ENCODE data around the gene LGALS7B. TPM values are rescaled to one million over a fixed set of nuclear protein-coding genes. Genes with fewer than 3 reads are reported as not detected.
"Not testable (repeated sequence)": the region's sequence is repeated elsewhere in the genome, so short reads cannot be mapped to it uniquely, and the experiment has no call there.

Gene LGALS7B
- total RNA-seq, 1 donor from 2014 or later, result not detected

DNA sequence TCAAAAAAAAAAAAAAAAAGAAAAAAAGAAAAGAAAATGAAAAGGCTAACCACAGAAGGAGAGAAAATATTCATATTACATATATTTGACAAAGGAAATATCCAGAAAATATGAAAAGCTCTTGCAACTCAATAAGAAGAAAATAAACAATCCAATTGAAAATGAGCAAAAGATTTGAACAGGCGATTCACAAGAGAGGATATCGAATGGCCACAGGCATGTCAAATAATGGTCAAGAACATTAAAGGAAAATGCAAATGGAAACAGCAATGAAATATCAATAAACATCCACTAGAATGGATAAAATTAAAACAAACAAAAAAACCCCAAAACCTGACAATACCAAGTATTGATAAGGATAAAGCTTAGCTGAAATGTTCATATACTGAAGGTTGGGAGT, 23.8 kb upstream of the LGALS7B start:
- DNase-seq (ENCODE audit: low read depth, low spot score), result no peak
- TF ChIP-seq, protein P1, sequence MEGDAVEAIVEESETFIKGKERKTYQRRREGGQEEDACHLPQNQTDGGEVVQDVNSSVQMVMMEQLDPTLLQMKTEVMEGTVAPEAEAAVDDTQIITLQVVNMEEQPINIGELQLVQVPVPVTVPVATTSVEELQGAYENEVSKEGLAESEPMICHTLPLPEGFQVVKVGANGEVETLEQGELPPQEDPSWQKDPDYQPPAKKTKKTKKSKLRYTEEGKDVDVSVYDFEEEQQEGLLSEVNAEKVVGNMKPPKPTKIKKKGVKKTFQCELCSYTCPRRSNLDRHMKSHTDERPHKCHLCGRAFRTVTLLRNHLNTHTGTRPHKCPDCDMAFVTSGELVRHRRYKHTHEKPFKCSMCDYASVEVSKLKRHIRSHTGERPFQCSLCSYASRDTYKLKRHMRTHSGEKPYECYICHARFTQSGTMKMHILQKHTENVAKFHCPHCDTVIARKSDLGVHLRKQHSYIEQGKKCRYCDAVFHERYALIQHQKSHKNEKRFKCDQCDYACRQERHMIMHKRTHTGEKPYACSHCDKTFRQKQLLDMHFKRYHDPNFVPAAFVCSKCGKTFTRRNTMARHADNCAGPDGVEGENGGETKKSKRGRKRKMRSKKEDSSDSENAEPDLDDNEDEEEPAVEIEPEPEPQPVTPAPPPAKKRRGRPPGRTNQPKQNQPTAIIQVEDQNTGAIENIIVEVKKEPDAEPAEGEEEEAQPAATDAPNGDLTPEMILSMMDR (conservative IDR thresholded peaks at IDR 0.05), result no peak
- no peaks in the 10 kb centered on the region for H3K27me3 Mint-ChIP-seq (ENCODE audit: low read depth)
- peaks cover 4% of the 10 kb centered on the region for H3K4me1 Mint-ChIP-seq
- no peaks in the 10 kb centered on the region for H3K36me3 Mint-ChIP-seq (ENCODE audit: low read depth)
- no peak overlapping the region for H3K27ac Mint-ChIP-seq (ENCODE audit: unreplicated experiment)
- no peaks in the 10 kb centered on the region for H3K9me3 Mint-ChIP-seq
- no peak overlapping the region for H3K4me3 Mint-ChIP-seq

DNA sequence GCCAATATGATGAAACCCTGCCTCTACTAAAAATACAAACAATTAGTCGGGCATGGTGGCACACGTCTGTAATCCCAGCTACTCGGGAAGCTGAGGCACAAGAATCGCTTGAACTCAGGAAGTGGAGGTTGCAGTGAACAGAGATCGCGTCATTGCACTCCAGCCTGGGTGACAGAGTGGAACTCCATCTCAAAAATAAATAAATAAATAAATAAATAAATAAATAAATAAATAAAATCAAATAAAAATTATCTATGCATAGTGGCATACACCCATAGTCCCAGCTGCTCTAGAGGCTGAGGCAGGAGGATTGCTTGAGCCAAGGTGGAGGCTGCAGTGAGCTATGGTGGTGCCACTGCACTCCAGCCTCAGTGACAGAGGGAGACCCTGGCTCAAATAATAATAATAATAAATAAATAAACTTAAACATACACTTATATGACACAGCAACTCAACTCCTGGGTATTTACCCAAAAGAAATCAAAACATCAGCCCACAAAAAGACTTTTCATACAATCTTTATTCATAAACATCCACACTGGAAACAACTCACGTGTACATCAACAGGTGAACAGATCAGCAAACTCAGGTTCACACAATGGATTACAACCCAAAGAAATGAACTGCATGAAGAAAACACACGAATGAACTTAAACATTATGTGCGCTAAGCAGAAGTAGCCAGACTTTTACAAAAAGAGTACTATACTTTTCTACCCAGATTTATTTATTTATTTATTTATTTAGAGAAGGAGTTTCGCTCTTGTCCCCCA, 22.5 kb upstream of the LGALS7B start:
- DNase-seq (ENCODE audit: low read depth, low spot score), result no peak
- H3K27ac Mint-ChIP-seq (ENCODE audit: unreplicated experiment), result no peak overlapping the region
- TF ChIP-seq, protein P1 (conservative IDR thresholded peaks at IDR 0.05), result no peak
- no peaks in the 10 kb centered on the region for H3K27me3 Mint-ChIP-seq (ENCODE audit: low read depth)
- no peak overlapping the region for H3K4me3 Mint-ChIP-seq
- H3K9me3 Mint-ChIP-seq, result no peaks in the 10 kb centered on the region
- H3K4me1 Mint-ChIP-seq, result peaks cover 4% of the 10 kb centered on the region
- no peaks in the 10 kb centered on the region for H3K36me3 Mint-ChIP-seq (ENCODE audit: low read depth)

DNA sequence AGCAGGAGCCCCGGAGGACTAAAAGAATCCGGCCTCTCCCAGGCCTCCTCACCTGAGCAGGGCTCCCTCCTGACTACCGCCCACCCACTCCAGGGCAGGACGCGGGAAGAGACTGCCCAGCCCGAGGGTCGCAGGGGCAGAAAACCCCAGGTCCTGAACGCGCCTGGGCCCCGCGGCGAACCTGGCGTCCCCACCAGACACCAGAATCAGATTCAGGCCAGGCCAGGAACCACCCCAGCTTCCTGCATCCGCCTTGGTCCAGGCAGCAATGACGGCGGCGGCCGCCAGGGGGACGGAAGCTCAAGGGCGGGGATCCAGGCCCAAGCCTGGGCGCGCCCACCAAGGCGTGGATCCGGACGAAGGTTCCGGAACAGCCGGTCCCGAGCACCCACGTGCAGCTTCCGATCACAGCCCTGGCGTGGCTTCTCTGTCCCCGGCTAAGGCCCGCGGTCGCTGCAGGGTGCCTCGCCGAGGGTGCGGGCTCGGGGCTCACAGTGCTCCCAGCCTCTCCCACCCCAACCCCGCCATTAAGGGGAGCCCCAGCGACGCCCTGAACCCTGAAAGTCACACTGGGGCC, 19.3 kb upstream of the LGALS7B start:
- Mint-ChIP-seq H3K4me1 (peaks cover 4% of the 10 kb centered on the region), H3K27ac (ENCODE audit: unreplicated experiment) (no peak overlapping the region), H3K4me3 (no peak overlapping the region), H3K9me3 (no peaks in the 10 kb centered on the region), H3K27me3 (ENCODE audit: low read depth) (no peaks in the 10 kb centered on the region), H3K36me3 (ENCODE audit: low read depth) (no peaks in the 10 kb centered on the region)
- TF ChIP-seq, protein P1 (conservative IDR thresholded peaks at IDR 0.05), result peak; percentile 80
- DNase-seq (ENCODE audit: low read depth, low spot score), result peak; percentile 81

DNA sequence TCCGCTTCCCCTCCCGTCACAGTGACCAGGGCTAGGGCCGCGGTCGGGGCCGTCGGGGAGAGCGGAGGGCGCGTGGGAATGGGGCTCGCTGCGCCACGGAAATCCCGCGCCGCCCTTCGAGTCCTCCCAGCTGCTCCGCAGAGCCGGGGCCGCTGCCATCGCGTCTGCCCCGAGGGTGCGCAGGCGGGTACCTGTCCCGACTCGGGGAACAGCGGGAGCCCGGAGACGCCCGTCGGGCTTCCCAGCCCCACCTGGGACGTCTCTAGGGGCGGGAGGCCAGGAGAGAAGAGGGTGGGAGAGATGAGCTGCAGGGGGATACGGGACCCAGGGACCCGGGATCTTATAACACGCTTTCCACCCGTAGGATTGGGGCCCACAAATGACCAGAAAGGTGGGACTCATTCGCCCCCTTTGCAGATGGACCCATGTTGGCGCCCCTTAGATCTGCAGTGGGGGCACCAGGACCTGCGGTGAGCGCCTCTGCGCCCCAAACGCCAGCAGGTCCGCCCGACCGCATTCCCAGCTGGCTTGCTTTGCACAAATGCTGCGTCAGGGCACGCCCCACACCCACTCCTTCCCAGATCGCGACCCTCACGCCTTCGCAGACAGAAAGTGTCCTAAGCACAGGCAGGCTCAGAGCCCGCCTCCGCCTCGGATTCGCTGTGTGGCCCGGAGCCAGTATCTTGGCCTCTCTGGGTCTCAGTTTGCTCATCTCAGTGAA, 18.6 kb upstream of the LGALS7B start:
- not testable (repeated sequence) for H3K27ac Mint-ChIP-seq (ENCODE audit: unreplicated experiment); H3K9me3 Mint-ChIP-seq; H3K4me1 Mint-ChIP-seq; DNase-seq (ENCODE audit: low read depth, low spot score); H3K36me3 Mint-ChIP-seq (ENCODE audit: low read depth); H3K27me3 Mint-ChIP-seq (ENCODE audit: low read depth); H3K4me3 Mint-ChIP-seq

DNA sequence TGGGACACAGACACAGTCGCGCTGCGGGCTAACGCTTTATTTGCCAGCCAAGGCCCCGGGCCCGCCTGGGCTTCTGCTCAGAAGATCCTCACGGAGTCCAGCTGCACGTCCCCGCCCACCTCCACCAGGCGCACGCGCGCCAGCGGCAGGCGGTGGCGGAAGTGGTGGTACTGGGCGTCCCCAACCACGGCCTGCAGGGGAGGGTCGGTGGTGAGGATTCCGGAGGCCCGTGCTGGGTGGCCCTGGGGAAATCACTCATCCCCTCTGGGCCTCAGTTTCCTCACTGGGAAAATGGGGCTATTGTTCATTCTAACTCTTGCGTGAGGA, 18.1 kb upstream of the LGALS7B start:
- H3K27ac Mint-ChIP-seq (ENCODE audit: unreplicated experiment); H3K4me1 Mint-ChIP-seq; H3K4me3 Mint-ChIP-seq; H3K36me3 Mint-ChIP-seq (ENCODE audit: low read depth); DNase-seq (ENCODE audit: low read depth, low spot score); H3K27me3 Mint-ChIP-seq (ENCODE audit: low read depth); H3K9me3 Mint-ChIP-seq: not testable (repeated sequence)

DNA sequence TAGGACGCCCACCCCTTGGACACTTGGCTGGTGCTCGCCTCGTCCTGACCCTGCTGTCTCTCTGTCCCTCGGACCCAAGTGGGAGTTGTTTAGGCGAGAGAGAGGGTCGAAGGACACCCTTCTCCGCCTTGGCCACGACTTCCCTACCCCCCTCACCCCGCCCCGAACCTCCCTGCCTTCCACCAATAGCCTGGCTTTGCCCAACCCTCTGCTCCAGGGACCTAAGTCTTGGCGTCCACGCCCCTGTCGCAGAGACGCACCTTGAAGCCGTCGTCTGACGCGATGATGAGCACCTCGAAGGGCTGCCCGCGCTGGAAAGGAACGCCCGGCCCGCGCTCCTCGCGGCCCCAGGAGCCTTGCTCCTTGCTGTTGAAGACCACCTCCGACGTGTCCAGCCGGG, 17.4 kb upstream of the LGALS7B start:
- not testable (repeated sequence) for H3K27ac Mint-ChIP-seq (ENCODE audit: unreplicated experiment); H3K27me3 Mint-ChIP-seq (ENCODE audit: low read depth); H3K36me3 Mint-ChIP-seq (ENCODE audit: low read depth); H3K4me3 Mint-ChIP-seq; DNase-seq (ENCODE audit: low read depth, low spot score); H3K9me3 Mint-ChIP-seq; H3K4me1 Mint-ChIP-seq
